ENCODE data around the gene CNOT1. TPM values are rescaled to one million over a fixed set of nuclear protein-coding genes. Genes with fewer than 3 reads are reported as not detected.

CNOT1 gene
- total and polyA plus RNA-seq, 10 of the 15 experiments (the other 5 are each of a cell fraction or from before 2014, with no cell fraction given): 101 to 246 (median 175) TPM

DNA sequence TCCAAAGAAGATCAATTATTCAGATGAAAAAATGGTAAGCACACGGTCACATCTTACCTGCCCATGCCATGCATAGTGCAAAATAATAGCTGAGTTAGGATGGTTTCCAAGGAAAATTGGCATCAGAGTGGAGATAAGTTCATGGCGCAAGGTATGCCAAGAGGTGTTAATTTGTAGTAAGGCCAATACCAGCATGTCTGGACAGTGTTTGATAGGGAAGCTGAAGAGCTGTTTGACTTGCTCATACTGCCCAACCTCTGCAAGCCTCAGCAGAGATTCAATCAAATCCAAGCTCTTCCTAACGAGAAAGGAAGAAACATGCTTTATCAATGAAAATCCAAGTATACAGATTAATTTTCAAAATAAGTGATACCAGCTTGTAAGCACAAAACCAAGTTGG lies 51.0 kb downstream of the CNOT1 start:
- ChIA-PET RAD21 (ENCODE audit: unreplicated experiment) (no interaction called here), CTCF (interaction anchor here (1.1 kb wide), 1 partner anchor 19 kb away, joined by 3 read pairs; no protein-coding TSS in a partner anchor), SMC1A (ENCODE audit: uncharacterized antibody, unreplicated experiment) (interaction anchor here (0.6 to 1.9 kb wide), 9 partner anchors 10 to 154 kb away, joined by 3 to 6 read pairs (median 3); no protein-coding TSS in a partner anchor), POLR2A (no interaction called here)
- no peak overlapping the region for H2AFZ ChIP-seq (ENCODE audit: control insufficient read depth, low read depth, low read length)
- no peak for FAIRE-seq
- H3K4me2 ChIP-seq (ENCODE audit: control insufficient read depth, insufficient read depth): no peak overlapping the region
- WGBS (ENCODE audit: insufficient coverage, insufficient replicate concordance, low lambda C conversion rate, missing lambda C conversion rate): 100% methylated on average over 3 of the region's 3 CpGs
- in situ Hi-C loops (cut with MboI) (loop anchor here (5.0 kb wide), 1 partner anchor 46 kb away; no protein-coding TSS in a partner anchor), intact Hi-C loops (cut with micrococcal nuclease; ENCODE audit: unreplicated experiment) (loop anchor here (5.0 kb wide), 1 partner anchor 41 kb away; no protein-coding TSS in a partner anchor)
- no peak overlapping the region for H3K27ac ChIP-seq (ENCODE audit: control insufficient read depth, insufficient read depth)
- no TSS peak for BruUV-seq (replicated peaks)
- no peak for ATAC-seq
- H3K9ac ChIP-seq (ENCODE audit: control insufficient read depth, insufficient read depth, low read length): no peak overlapping the region
- H3K79me2 ChIP-seq (ENCODE audit: control insufficient read depth, insufficient read depth, low read length): no peaks in the 10 kb centered on the region
- DNase-seq (ENCODE audit: low read depth, low spot score): no peak
- H3K9me3 ChIP-seq (replicated peaks; ENCODE audit: control insufficient read depth, insufficient read depth, low read length): no peaks in the 10 kb centered on the region
- H3K4me1 ChIP-seq (ENCODE audit: control insufficient read depth, insufficient read depth, low read length): no peaks in the 10 kb centered on the region
- no peaks in the 10 kb centered on the region for H4K20me1 ChIP-seq (ENCODE audit: control insufficient read depth, insufficient read depth)
- no peak for TF ChIP-seq SREBF1 (IDR thresholded peaks at IDR 0.05; ENCODE audit: low read length)
- TF ChIP-seq YY1 (IDR thresholded peaks at IDR 0.05; ENCODE audit: low read depth, low read length): no peak
- no peak for TF ChIP-seq SMAD1 (IDR thresholded peaks at IDR 0.05; ENCODE audit: low read depth, partially characterized antibody)
- TF ChIP-seq MXI1 (IDR thresholded peaks at IDR 0.05; ENCODE audit: low read depth, low read length): no peak
- no peak for TF ChIP-seq EGR1 (IDR thresholded peaks at IDR 0.05; ENCODE audit: borderline replicate concordance in 1 of 2, low read depth in 2 of 2, low read length in 2 of 2)
- TF ChIP-seq NFIC (IDR thresholded peaks at IDR 0.05; ENCODE audit: low read depth, low read length): no peak
- no peak for TF ChIP-seq ZNF217 (IDR thresholded peaks at IDR 0.05)
- TF ChIP-seq, protein P1, sequence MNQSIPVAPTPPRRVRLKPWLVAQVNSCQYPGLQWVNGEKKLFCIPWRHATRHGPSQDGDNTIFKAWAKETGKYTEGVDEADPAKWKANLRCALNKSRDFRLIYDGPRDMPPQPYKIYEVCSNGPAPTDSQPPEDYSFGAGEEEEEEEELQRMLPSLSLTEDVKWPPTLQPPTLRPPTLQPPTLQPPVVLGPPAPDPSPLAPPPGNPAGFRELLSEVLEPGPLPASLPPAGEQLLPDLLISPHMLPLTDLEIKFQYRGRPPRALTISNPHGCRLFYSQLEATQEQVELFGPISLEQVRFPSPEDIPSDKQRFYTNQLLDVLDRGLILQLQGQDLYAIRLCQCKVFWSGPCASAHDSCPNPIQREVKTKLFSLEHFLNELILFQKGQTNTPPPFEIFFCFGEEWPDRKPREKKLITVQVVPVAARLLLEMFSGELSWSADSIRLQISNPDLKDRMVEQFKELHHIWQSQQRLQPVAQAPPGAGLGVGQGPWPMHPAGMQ (IDR thresholded peaks at IDR 0.05; ENCODE audit: borderline replicate concordance): no peak
- no peak for TF ChIP-seq NR2C2 (IDR thresholded peaks at IDR 0.05; ENCODE audit: borderline replicate concordance, control insufficient read depth, insufficient read length, low read depth)
- TF ChIP-seq ATF7 (IDR thresholded peaks at IDR 0.05; ENCODE audit: low read depth): no peak
- TF ChIP-seq EZH2 (IDR thresholded peaks at IDR 0.05; ENCODE audit: borderline replicate concordance, control insufficient read depth, low read depth, low read length): no peak
- no peak for TF ChIP-seq MTA3 (IDR thresholded peaks at IDR 0.05; ENCODE audit: borderline replicate concordance, low read length)
- TF ChIP-seq CBX5 (IDR thresholded peaks at IDR 0.05; ENCODE audit: low read depth): no peak
- no peak for TF ChIP-seq SREBF2 (IDR thresholded peaks at IDR 0.05; ENCODE audit: low read length)
- TF ChIP-seq PML (IDR thresholded peaks at IDR 0.05; ENCODE audit: low read length): no peak
- no peak for TF ChIP-seq CREB1 (IDR thresholded peaks at IDR 0.05; ENCODE audit: low read depth)
- H3K36me3 ChIP-seq (ENCODE audit: control insufficient read depth in 2 of 2, insufficient read depth in 2 of 2, low read length in 1 of 2): peaks cover 13 to 60% of the 10 kb centered on the region in 2 experiments
- no peaks in the 10 kb centered on the region for H3K27me3 ChIP-seq (replicated peaks in 1 of 2; ENCODE audit: control insufficient read depth in 2 of 2, insufficient read depth in 2 of 2, low read length in 1 of 2)
- no peak overlapping the region for H3K4me3 ChIP-seq
